H9 (cell line): Measurements from ENCODE around the gene PAK5. TPM values are rescaled to one million over a fixed set of nuclear protein-coding genes. Genes with fewer than 3 reads are reported as not detected.

ENCODE experiments used
- DNase-seq: peaks from one replicate; pipeline ENCODE4 v3.0.0-alpha.2; 2017
- H2AFZ ChIP-seq: one replicate; pipeline ENCODE4 v1.6.1; 2013; ENCODE audit warnings: mild to moderate bottlenecking, low read length, control low read depth, moderate library complexity
- H2AK5ac ChIP-seq: 2 replicates; pipeline ENCODE4 v1.6.1; 2013; ENCODE audit warnings: low read length, control low read depth, mixed read lengths; ENCODE audit not compliant: insufficient read length
- H2BK120ac ChIP-seq: one replicate; pipeline ENCODE4 v1.6.1; 2013; ENCODE audit warnings: low read depth, mild to moderate bottlenecking, low read length, control low read depth, inconsistent platforms; ENCODE audit not compliant: poor library complexity, severe bottlenecking
- H2BK12ac ChIP-seq: 2 replicates; pipeline ENCODE4 v1.6.1; 2013; ENCODE audit warnings: low read length, control low read depth, mixed read lengths, low read depth; ENCODE audit not compliant: insufficient read length
- H2BK15ac ChIP-seq: 2 replicates; pipeline ENCODE4 v1.6.1; 2013; ENCODE audit warnings: low read depth, low read length, control low read depth
- H2BK20ac ChIP-seq: one replicate; pipeline ENCODE4 v1.6.1; 2013; ENCODE audit warnings: low read depth, mild to moderate bottlenecking, low read length, control low read depth, inconsistent platforms; ENCODE audit not compliant: poor library complexity, severe bottlenecking
- H2BK5ac ChIP-seq: 2 replicates; pipeline ENCODE4 v1.6.1; 2013; ENCODE audit warnings: low read length, control low read depth, mixed read lengths; ENCODE audit not compliant: insufficient read length
- H3K14ac ChIP-seq: 2 replicates; pipeline ENCODE4 v1.6.1; 2013; ENCODE audit warnings: low read length, control low read depth; ENCODE audit not compliant: insufficient read depth
- H3K18ac ChIP-seq: 2 replicates; pipeline ENCODE4 v1.6.1; 2013; ENCODE audit warnings: low read depth, mild to moderate bottlenecking, mixed read lengths, low read length, control low read depth; ENCODE audit not compliant: insufficient read length
- H3K23ac ChIP-seq: 2 replicates; pipeline ENCODE4 v1.6.1; 2013; ENCODE audit warnings: low read length, control low read depth, mixed read lengths, low read depth; ENCODE audit not compliant: insufficient read length
- H3K23me2 ChIP-seq: 2 replicates; pipeline ENCODE4 v1.6.1; 2013; ENCODE audit warnings: low read depth, mild to moderate bottlenecking, mixed read lengths, low read length, control low read depth; ENCODE audit not compliant: insufficient read length, poor library complexity, severe bottlenecking
- H3K27ac ChIP-seq: 2 replicates; pipeline ENCODE4 v1.5.1; 2013; ENCODE audit warnings: low read length, control low read depth, mixed read lengths, low read depth; ENCODE audit not compliant: insufficient read length
- H3K27me3 ChIP-seq: 2 replicates; pipeline ENCODE4 v1.6.1; 2013; ENCODE audit warnings: low read length, control low read depth, inconsistent platforms; ENCODE audit not compliant: insufficient read depth
- H3K4ac ChIP-seq: 2 replicates; pipeline ENCODE4 v1.6.1; 2013; ENCODE audit warnings: low read depth, mild to moderate bottlenecking, control low read depth, inconsistent platforms, low read length, moderate library complexity
- H3K4me1 ChIP-seq: 2 replicates; pipeline ENCODE4 v1.6.1; 2013; ENCODE audit warnings: low read length, control low read depth, inconsistent platforms; ENCODE audit not compliant: insufficient read depth
- H3K4me2 ChIP-seq: 2 replicates; pipeline ENCODE4 v1.6.1; 2013; ENCODE audit warnings: low read length, control low read depth, mixed read lengths; ENCODE audit not compliant: insufficient read length, insufficient read depth
- H3K56ac ChIP-seq: 2 replicates; pipeline ENCODE4 v1.6.1; 2013; ENCODE audit warnings: low read depth, mild to moderate bottlenecking, mixed read lengths, low read length, control low read depth; ENCODE audit not compliant: insufficient read length
- H3K79me1 ChIP-seq: 2 replicates; pipeline ENCODE4 v1.6.1; 2013; ENCODE audit warnings: low read depth, mild to moderate bottlenecking, moderate library complexity, low read length, control low read depth, inconsistent platforms; ENCODE audit not compliant: insufficient read depth, poor library complexity, severe bottlenecking
- H3K79me2 ChIP-seq: 2 replicates; pipeline ENCODE4 v1.6.1; 2013; ENCODE audit warnings: low read length, control low read depth, inconsistent platforms; ENCODE audit not compliant: insufficient read depth
- H3K9ac ChIP-seq: 2 replicates; pipeline ENCODE4 v1.6.1; 2013; ENCODE audit warnings: low read length, control low read depth, mixed read lengths; ENCODE audit not compliant: insufficient read length; ENCODE audit errors: extremely low read depth
- H3K9me3 ChIP-seq: one replicate; pipeline ENCODE4 v1.6.1; 2013; ENCODE audit warnings: low read depth, low read length, inconsistent platforms; ENCODE audit not compliant: control insufficient read depth
- H3T11ph ChIP-seq: one replicate; pipeline ENCODE4 v1.6.1; 2013; ENCODE audit warnings: mild to moderate bottlenecking, low read length, control low read depth, inconsistent platforms
- H4K20me1 ChIP-seq: one replicate; pipeline ENCODE4 v1.6.1; 2013; ENCODE audit not compliant: control insufficient read depth, insufficient read length, insufficient read depth
- H4K5ac ChIP-seq: 2 replicates; pipeline ENCODE4 v1.6.1; 2013; ENCODE audit warnings: low read depth, mild to moderate bottlenecking, mixed read lengths, low read length, control low read depth; ENCODE audit not compliant: insufficient read length
- H4K8ac ChIP-seq: replicated peaks from 2 replicates; pipeline ENCODE4 v1.6.1; 2013; ENCODE audit warnings: low read length, control low read depth, mixed read lengths, low read depth; ENCODE audit not compliant: insufficient read length
- H4K91ac ChIP-seq: 2 replicates; pipeline ENCODE4 v1.6.1; 2013; ENCODE audit warnings: low read depth, mild to moderate bottlenecking, moderate library complexity, mixed read lengths, low read length, control low read depth; ENCODE audit not compliant: insufficient read length
- H3K27ac Mint-ChIP-seq, 3 experiments: 2 replicates in 2 of 3; 3 replicates in 1 of 3; pipeline ENCODE4 v1.8.0; 2020 to 2021; ENCODE audit warnings: mixed read lengths in 3 of 3, mild to moderate bottlenecking in 1 of 3, moderate library complexity in 1 of 3
- H3K27me3 Mint-ChIP-seq: 2 replicates; pipeline ENCODE4 v1.8.0; 2021; ENCODE audit warnings: low read depth, mild to moderate bottlenecking, moderate library complexity, mixed read lengths
- H3K36me3 Mint-ChIP-seq, 3 experiments: 2 replicates in 2 of 3; 3 replicates in 1 of 3; pipeline ENCODE4 v1.8.0; 2020 to 2021; ENCODE audit warnings: low read depth in 3 of 3, mixed read lengths in 3 of 3; ENCODE audit not compliant: insufficient read depth in 1 of 3
- H3K4me1 Mint-ChIP-seq, 2 experiments: 2 replicates each; pipeline ENCODE4 v1.8.0; 2020; ENCODE audit warnings: mixed read lengths in 2 of 2
- H3K4me3 Mint-ChIP-seq, 2 experiments: 2 replicates in 1 of 2; 3 replicates in 1 of 2; pipeline ENCODE4 v1.8.0; 2020 to 2021; ENCODE audit warnings: mild to moderate bottlenecking in 2 of 2, mixed read lengths in 2 of 2, moderate library complexity in 1 of 2
- H3K9me3 Mint-ChIP-seq, 2 experiments: 2 replicates in 1 of 2; 3 replicates in 1 of 2; pipeline ENCODE4 v1.8.0; 2020; ENCODE audit warnings: mild to moderate bottlenecking in 2 of 2, mixed read lengths in 2 of 2, moderate library complexity in 1 of 2
- WGBS: extraction: QIAGEN DNeasy Blood & Tissue Kit; methylation state at CpG from one replicate; pipeline ENCODE4 v1.1.7; 2013; ENCODE audit warnings: missing lambda C conversion rate, low lambda C conversion rate, mixed read lengths; ENCODE audit not compliant: insufficient read length; ENCODE audit errors: extremely low coverage; 5-methylcytosine and 5-hydroxymethylcytosine counted together
- total RNA-seq: library from RNA; stranded (reverse); gene quantifications from 2 replicates; pipeline ENCODE4 v1.2.1, GENCODE V29; 2021
- TF ChIP-seq, protein P1 (sequence below): fragments of 200-600 bp; sonication (generic); conservative IDR thresholded peaks from 3 replicates; pipeline ENCODE4 v1.8.0; 2021; ENCODE audit warnings: antibody characterized with exemption, mild to moderate bottlenecking

PAK5 gene
- total RNA-seq, 1 experiment from 2014 or later: 0.20 TPM

GRCh38 chr20:9499126-9499899, 339.6 kb downstream of the PAK5 start:
- H3K56ac ChIP-seq: no peak overlapping the region
- no peaks in the 10 kb centered on the region for H3K23me2 ChIP-seq
- H2BK20ac ChIP-seq: no peak overlapping the region
- DNase-seq: no peak
- no peak overlapping the region for H2BK15ac ChIP-seq
- TF ChIP-seq, protein P1, sequence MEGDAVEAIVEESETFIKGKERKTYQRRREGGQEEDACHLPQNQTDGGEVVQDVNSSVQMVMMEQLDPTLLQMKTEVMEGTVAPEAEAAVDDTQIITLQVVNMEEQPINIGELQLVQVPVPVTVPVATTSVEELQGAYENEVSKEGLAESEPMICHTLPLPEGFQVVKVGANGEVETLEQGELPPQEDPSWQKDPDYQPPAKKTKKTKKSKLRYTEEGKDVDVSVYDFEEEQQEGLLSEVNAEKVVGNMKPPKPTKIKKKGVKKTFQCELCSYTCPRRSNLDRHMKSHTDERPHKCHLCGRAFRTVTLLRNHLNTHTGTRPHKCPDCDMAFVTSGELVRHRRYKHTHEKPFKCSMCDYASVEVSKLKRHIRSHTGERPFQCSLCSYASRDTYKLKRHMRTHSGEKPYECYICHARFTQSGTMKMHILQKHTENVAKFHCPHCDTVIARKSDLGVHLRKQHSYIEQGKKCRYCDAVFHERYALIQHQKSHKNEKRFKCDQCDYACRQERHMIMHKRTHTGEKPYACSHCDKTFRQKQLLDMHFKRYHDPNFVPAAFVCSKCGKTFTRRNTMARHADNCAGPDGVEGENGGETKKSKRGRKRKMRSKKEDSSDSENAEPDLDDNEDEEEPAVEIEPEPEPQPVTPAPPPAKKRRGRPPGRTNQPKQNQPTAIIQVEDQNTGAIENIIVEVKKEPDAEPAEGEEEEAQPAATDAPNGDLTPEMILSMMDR: no peak
- H3K27me3 Mint-ChIP-seq: peaks cover 22% of the 10 kb centered on the region
- H2AFZ ChIP-seq: no peak overlapping the region
- H2BK12ac ChIP-seq: no peak overlapping the region
- no peak overlapping the region for H4K8ac ChIP-seq
- H2AK5ac ChIP-seq: no peak overlapping the region
- H3K4me3 Mint-ChIP-seq: no peak overlapping the region
- H3K4ac ChIP-seq: no peak overlapping the region
- H3K27ac Mint-ChIP-seq: no peak overlapping the region
- no peaks in the 10 kb centered on the region for H3K9me3 Mint-ChIP-seq
- H3K79me2 ChIP-seq: no peaks in the 10 kb centered on the region
- no peaks in the 10 kb centered on the region for H3K79me1 ChIP-seq
- H3K9me3 ChIP-seq: no peaks in the 10 kb centered on the region
- no peak overlapping the region for H3K4me2 ChIP-seq
- no peak overlapping the region for H3K14ac ChIP-seq
- H3K4me1 Mint-ChIP-seq: peaks cover 2 to 8% of the 10 kb centered on the region in 2 experiments; a peak in 2 of 4 replicates
- no peak overlapping the region for H2BK120ac ChIP-seq
- no peaks in the 10 kb centered on the region for H3K4me1 ChIP-seq
- no peak overlapping the region for H4K91ac ChIP-seq
- H3K27me3 ChIP-seq: no peaks in the 10 kb centered on the region; the same call in 1 of the 2 replicates
- H4K5ac ChIP-seq: no peak overlapping the region
- no peaks in the 10 kb centered on the region for H3K36me3 Mint-ChIP-seq
- H4K20me1 ChIP-seq: no peaks in the 10 kb centered on the region
- no peak overlapping the region for H3K27ac ChIP-seq
- no peak overlapping the region for H2BK5ac ChIP-seq
- no peak overlapping the region for H3K23ac ChIP-seq
- H3K9ac ChIP-seq: no peak overlapping the region
- H3K18ac ChIP-seq: no peak overlapping the region
- WGBS: no CpG with 5 or more reads among the region's 5 CpGs
- no peak overlapping the region for H3T11ph ChIP-seq
